Kidney epithelial cell (primary cell): ENCODE results near the gene EIF5B. TPM values are rescaled to one million over a fixed set of nuclear protein-coding genes. Genes with fewer than 3 reads are reported as not detected.

Source experiments
- DNase-seq: peaks from one replicate; pipeline ENCODE4 v3.0.0-alpha.2; 2010; ENCODE audit warnings: low read depth
- H3K27me3 ChIP-seq: 2 replicates; pipeline ENCODE4 v1.6.0; 2011; ENCODE audit warnings: low read length; ENCODE audit not compliant: control insufficient read depth, insufficient read depth
- H3K36me3 ChIP-seq: 2 replicates; pipeline ENCODE4 v1.5.1; 2011; ENCODE audit warnings: low read length; ENCODE audit not compliant: control insufficient read depth, insufficient read depth
- H3K4me3 ChIP-seq: 2 replicates; pipeline ENCODE4 v1.5.1; 2011; ENCODE audit warnings: low read depth, mild to moderate bottlenecking, control low read depth, low read length
- CTCF ChIP-seq: IDR thresholded peaks from 2 replicates; pipeline ENCODE4 v1.5.1; 2011; ENCODE audit warnings: mild to moderate bottlenecking, moderate library complexity, low read length, control low read depth, inconsistent platforms; ENCODE audit not compliant: insufficient read depth, poor library complexity, severe bottlenecking
- total RNA-seq: library from RNA; depleted of rRNA; stranded (reverse); fragments of >200 nt; gene quantifications from 2 replicates; pipeline ENCODE4 v1.2.3, GENCODE V29; 2015

The EIF5B gene
- total RNA-seq, 1 donor from 2014 or later = 31.8 TPM

GRCh38 chr2:99420031-99420430 lies 82.8 kb downstream of the EIF5B start:
- H3K27me3 ChIP-seq = no peaks in the 10 kb centered on the region
- TF ChIP-seq CTCF = no peak
- no peak for DNase-seq
- H3K36me3 ChIP-seq = peaks cover 3% of the 10 kb centered on the region
- H3K4me3 ChIP-seq = no peak overlapping the region

GRCh38 chr2:99420751-99421299 lies 83.6 kb downstream of the EIF5B start:
- H3K4me3 ChIP-seq = no peak overlapping the region
- no peaks in the 10 kb centered on the region for H3K27me3 ChIP-seq
- H3K36me3 ChIP-seq = peaks cover 3% of the 10 kb centered on the region
- no peak for TF ChIP-seq CTCF
- DNase-seq = peak; percentile 28

GRCh38 chr2:99421469-99421868 lies 84.3 kb downstream of the EIF5B start:
- no peak for DNase-seq
- no peaks in the 10 kb centered on the region for H3K27me3 ChIP-seq
- no peak for TF ChIP-seq CTCF
- H3K36me3 ChIP-seq = peaks cover 3% of the 10 kb centered on the region
- no peak overlapping the region for H3K4me3 ChIP-seq

- Histone ChIP-seq H3K27me3 (no peaks in the 10 kb centered on the region), H3K36me3 (peaks cover 1% of the 10 kb centered on the region), H3K4me3 (no peak overlapping the region)
- no peak for TF ChIP-seq CTCF
- DNase-seq = no peak
These were observed 85.4 kb downstream of the EIF5B start for GRCh38 chr2:99422599-99422998.

- peaks cover 1% of the 10 kb centered on the region for H3K36me3 ChIP-seq
- TF ChIP-seq CTCF = no peak
- no peak for DNase-seq
- H3K4me3 ChIP-seq = no peak overlapping the region
- H3K27me3 ChIP-seq = no peaks in the 10 kb centered on the region
These were observed 87.2 kb downstream of the EIF5B start for GRCh38 chr2:99424371-99424770.

GRCh38 chr2:99425022-99425421 lies 87.8 kb downstream of the EIF5B start:
- Histone ChIP-seq H3K27me3 (no peaks in the 10 kb centered on the region), H3K36me3 (peaks cover 1% of the 10 kb centered on the region), H3K4me3 (no peak overlapping the region)
- no peak for TF ChIP-seq CTCF
- no peak for DNase-seq
